Activated CD4-positive, alpha-beta T cell treated with anti-CD3 and anti-CD28 coated beads for 4 hours (primary cell): ENCODE results near the gene CNR2.
A peak's percentile ranks its signal among the peaks of the same experiment; 100 is the strongest.
"Not testable (repeated sequence)": the region's sequence is repeated elsewhere in the genome, so short reads cannot be mapped to it uniquely, and the experiment has no call there.

Experiments
- DNase-seq, 2 donors: peaks; one replicate each; pipeline ENCODE4 v3.0.0-alpha.2; 2020

The CNR2 gene

DNA sequence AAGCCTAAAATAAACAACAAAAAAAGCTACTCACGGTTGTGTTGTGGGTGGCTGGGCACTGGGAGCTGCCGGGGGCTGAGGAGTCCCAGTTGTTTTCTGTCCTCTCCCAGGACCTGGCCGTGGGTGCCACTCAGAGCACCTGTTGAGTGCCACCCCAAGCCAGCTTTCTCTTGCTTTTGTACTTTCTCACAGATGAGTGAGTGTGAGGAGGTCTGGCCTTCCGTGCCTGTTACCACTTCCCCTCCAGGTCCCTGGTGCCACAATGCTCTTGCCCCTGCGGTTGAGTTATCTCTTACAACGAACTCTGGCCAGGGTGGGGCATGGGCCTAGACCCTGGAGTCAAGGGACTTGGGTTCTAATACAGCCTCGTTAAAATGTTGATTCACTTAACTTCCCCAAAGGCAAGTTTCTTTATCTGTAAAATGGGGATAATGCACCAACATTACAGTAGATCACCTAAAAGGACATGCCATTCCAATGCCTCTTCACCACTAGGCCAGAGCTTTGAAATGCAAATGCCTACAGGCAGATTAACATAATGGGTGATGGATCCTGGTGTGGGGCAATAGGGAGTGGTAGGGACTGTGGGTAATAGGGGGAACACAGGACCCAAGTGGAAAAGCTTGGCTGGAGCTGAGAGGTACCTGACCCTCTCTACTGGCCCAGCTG lies at the start of gene CNR2:
CNR2 (minus strand) TSS at position 151 of the 669 bp plus-strand sequence. CDS start 37,745 bp downstream, outside the sequence.
- DNase-seq = no peak

DNA sequence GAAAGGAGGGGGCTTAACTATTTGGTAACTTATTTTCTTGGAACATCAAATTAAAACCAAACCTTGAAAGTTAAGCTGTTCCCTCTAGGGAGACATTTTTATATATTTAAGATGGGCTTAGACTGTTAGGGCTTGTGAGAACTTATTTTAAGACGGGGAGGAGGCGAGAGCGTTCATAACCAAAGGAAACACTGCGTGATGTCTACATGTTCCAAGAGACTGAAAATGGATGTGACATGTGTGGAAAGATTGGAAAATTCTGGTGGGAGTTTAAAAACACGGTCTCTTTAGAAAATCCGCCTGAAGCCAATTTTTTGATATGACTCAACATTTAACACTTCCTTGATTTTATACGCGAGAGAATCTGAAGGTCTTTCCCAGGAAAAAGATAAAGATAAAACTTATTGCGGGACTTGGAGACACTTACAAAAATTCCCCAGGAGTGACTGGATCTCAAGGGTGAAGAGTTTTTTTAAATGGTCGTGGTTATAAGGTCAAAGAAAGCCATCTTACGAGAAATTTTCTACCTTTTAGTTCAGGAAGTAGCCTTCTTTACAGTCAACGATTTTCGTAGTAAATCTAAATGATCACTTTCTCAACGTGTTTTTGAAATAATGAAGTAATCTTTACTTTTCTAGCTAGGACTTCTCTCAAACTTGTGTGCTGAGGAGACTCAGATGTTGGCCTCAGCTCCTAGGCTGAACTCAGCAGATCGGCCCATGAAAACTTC lies 47.3 kb upstream of the CNR2 start:
- DNase-seq = no peak

- DNase-seq = peak; percentile 93 to 94
Observed at GRCh38 chr1:23959461-23960290, 46.5 kb upstream of the CNR2 start, which contains the start of gene PNRC2. Gene PNRC2, plus strand, starts transcription at chr1:23959828. Its CDS starts 1,630 bp downstream, at chr1:23961458.

DNA sequence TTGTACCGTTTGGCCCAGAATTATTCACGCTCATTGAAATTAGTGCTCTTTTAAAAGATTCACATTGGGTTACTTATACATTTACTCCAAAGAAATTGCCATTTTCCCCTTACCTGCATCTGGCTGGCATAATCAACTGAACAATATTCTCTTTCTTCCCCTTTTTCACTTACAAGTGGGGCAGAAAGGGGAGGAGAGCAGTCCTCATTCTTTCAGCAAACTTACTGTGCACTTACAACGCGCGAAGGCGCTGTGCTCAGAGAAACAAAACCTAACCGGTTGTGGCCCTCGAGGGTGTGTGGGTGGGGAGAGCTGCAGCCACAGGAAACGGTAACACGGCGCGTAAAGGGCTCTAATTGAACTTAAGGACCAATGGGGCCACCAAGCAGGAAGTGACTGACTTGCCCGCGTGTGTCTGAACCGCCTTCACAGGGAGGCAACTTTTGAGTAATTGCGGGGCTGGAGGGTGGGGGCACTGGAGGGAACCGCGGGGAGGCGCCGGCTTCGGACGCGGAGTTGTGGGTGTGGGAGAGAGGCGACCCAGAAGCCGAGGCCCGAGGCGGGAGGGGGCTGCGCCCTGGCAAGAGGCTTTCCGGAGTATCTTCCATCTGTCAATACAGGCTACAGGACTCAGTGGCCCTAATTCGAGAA lies 45.8 kb upstream of the CNR2 start:
- DNase-seq = peak; percentile 81 to 89

DNA sequence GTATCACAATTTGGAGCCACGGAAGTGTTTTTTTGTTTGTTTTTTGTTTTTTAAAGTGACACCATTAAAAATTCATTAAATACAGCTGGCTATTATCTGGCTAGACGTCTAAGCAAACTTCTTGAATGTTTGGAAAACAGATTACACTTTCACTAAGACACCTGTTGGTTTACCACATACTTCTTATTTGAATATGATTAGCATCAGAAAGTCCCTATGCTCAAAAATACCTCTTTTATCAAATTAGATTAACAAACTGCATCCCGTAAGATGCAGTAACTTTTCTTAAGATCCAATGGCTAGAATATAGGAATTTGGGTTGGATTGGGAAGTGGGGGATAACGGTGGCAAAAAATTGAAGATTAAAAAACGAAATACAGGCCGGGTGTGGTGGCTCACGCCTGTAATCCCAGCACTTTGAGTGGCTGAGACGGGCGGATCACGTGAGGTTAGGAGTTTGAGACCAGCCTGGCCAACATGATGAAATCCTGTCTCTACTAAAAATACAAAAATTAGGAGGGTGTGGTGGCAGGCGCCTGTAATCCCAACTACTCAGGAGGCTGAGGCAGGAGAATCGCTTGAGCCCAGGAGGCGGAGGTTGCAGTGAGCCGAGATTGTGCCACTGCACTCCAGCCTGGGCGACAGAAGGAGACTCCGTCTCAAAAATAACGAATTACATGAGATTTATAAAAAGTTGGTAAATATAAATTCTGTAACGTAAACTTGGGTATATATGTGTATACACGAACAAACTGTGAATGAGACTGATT lies 45.1 kb upstream of the CNR2 start:
- not testable (repeated sequence) for DNase-seq

DNA sequence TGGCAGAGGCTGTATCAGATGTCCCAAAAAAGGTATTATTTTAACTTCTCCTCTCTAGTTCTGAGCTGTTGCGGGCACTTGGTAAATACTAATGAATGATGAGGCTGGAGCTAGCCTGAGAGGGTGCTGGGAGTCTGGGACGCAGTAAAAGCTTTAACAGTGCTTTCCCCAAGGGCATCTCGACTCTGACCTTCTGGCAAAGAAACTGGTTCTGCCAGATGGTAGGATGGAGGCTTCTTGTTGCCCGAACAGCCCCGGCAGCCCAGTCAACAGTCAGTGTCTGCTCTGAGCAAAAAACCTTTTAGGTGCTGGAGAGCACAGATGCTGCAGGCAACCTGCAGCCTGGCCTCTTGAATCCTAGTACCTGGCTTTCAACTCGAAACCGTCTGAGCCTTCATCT lies 43.9 kb upstream of the CNR2 start:
- DNase-seq = no peak

DNA sequence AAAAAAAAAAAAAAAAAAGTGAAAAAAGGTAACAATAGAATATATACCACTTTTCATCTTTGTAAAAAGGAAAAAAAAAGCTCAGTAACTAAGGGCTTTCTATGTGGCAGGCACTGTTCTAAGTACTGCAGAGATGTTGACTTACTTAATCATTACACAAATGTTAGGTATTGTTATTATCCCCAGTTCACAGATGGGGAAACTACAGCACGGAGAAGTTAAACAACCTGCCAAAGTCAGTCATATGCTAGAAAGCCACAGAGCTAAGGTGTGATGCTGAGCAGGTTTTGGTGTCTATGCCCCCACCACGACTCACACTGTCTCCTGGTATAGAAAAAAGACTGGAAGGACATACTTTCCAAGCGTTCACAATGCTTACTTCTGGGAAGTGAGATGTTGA lies 39.9 kb upstream of the CNR2 start:
- DNase-seq = no peak

- DNase-seq = no peak
Observed at GRCh38 chr1:23947366-23947765, 34.2 kb upstream of the CNR2 start.

DNA sequence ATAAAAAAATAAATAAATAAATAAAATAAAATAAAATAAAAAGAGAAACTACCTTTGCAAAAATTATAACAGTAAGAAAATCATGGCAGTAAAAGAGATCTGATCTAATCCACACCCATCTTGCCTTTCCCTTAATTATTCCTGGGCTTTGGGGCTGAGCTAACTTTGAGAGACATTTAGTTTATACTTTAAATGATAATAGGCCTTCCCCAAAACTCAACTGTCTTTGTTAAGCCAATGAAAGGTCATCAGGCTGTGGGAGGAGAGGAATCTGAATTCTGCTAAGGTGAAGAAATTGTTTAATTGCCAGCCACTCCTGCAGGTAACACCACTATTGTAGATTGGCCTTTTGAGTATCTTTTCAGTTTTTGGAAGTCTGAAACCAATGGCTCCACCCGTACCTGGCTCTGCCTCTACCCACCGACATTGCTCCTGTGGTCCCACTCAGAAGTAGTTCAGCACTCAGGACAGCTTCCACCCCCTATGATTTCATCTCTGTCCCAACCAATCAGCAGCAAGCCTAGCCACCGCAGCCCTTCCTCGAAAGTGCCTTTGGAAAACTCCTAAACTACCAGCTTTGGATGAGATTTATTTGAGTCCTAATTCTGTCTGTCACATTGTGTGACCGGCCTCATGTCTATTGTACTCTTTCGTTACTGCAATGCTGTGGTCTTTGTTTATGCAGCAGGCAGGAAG lies 23.5 kb upstream of the CNR2 start:
- no peak for DNase-seq

- DNase-seq = no peak
Observed at GRCh38 chr1:23931491-23931880, 18.3 kb upstream of the CNR2 start.

DNA sequence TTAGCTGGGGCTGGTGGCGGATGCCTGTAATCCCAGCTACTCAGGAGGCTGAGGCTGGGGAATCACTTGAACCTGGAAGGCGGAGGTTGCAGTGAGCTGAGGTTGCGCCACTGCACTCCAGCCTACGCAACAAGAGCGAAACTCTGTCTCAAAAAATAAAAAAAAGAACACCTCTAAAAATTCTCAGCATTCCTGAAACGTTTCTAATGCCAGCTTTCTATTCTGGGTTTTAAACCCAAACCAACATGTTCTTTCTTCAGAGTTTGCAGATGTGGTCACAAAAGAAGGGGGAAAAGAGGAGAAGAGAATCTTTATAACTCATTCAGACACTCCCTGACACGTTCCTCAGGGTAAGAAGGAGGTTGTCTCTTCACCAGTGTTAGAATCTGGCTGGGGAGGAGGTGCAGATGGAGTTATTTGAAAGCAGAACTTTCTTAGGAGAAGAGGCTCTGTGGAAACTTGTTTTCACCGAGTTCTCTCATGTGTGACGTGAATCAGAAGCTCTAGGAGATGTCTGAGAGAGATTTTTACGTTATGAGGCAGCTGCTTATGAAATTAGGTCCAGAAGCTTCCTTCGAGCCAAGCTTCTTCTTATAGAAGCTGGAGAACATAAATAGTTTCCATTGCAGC lies 17.8 kb upstream of the CNR2 start:
- DNase-seq = no peak

- no peak for DNase-seq
Observed at GRCh38 chr1:23930270-23930669, 17.1 kb upstream of the CNR2 start.

DNA sequence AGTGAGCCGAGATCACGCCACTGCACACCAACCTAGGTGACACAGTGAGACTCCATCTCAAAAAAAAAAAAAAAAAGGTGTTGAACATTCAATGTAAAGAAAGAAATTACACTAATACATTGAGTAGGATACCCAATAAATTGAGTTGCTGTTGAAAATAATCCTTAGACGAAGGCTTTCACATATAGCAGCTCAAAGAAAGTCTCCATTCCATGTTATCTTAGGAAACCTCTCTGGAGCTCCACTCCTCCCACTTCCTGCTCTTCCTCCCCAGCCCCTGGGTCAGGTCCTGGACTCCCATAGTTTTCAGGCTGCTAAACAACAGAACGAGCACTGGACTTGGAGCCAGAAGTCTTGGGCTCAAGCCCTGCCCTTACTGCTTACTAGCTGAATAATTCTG lies 15.6 kb upstream of the CNR2 start:
- DNase-seq = no peak

- DNase-seq = no peak
Observed at GRCh38 chr1:23927097-23927496, 13.9 kb upstream of the CNR2 start.

GRCh38 chr1:23925279-23925678 lies 12.1 kb upstream of the CNR2 start:
- DNase-seq = no peak

DNA sequence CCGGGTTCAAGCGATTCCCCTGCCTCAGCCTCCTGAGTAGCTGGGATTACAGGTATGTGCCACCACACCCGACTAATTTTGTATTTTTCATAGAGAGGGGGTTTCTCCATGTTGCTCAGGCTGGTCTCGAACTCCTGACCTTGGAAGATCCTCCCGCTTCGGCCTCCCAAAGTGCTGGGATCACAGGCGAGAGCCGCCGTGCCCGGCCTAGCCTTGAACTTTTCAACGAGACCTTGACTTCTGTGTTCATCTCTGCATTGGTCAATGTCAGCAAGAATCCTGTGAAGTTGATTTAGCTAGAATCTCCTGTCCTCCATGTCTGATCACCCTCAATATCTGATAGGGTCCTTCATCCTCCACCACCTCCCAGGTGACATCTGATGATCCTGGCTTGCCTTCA lies 11.4 kb upstream of the CNR2 start:
- DNase-seq = no peak

DNA sequence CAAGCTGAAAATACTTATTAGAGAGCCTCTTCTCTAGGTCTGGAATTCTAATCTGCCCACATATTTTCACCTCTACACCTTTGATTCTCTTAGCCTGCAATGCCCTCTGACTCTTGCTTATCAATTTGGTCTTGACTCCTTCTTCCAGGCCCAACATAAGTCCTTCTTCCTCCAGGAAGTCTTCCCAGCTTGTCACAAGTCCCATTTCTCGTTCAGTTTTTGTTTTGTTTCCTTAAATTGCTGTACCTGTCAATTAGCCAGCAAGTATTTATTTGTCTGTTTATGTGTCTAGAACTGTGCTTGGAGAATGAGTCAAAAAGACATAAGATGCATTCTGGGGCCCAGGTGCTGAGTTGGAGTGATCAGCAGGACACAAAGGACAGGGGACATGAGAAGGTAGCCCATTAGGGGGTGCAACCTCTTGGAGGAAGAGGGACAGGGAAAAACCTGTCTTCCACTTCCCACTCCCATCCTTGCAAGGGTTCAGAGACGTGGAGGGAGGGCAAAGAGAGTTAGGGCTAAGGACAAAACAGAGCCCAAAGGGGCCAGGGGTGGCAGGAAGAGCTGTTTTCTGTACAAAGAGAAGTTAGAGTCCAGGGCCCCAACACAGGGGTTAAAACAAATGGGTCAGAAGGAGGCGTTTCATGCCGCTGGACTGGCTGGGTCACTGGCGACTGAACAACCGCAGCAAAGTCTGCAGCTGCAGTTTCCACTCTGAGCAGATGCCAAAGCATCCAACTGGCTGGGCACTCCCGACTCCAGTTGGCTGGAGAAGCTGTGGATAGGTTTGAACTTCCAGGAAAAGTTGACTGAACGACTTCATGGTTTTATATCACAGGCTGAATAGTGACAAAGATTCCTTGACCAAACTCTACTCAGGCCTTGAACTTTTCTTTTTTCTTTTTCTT lies 10.7 kb upstream of the CNR2 start:
- DNase-seq = no peak

DNA sequence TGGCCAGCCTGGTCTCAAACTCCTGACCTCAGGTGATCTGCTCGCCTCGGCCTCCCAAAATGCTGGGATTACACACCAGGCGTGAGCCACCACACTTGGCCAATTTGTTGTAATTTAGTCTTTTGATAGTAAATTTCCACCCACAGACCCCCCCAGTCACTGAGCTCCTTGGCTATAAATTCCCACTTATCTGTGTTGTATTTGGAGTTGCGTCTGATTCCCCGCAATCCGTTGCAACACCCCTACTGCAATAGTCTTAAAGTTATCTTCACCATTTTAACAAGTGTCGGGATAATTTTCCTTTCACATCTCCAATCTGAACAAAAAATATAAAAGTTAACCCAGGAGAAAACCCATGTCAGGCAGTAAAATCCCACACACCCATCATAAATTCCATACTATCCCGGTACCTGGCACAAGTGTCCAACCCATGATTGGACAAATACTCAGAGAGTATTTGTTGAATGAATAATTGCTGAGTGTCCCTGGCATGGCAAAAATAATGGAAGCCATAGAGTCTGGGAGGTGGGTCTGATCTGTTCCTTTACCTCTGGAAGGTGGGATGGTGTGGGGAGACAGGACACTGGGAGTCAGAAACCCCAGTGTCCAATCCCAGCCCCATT lies 9.3 kb upstream of the CNR2 start:
- DNase-seq = no peak
